LNCaP clone FGC (cell line): Measurements from ENCODE around the gene KCNE5.

ENCODE experiments used
- DNase-seq: peaks from one replicate; pipeline ENCODE4 v3.0.0-alpha.2; 2011; ENCODE audit warnings: low read depth
- H3K4me3 ChIP-seq: 2 replicates; pipeline ENCODE4 v1.5.1; 2011; ENCODE audit warnings: mild to moderate bottlenecking, low read depth, low read length, control low read depth
- TF ChIP-seq, protein P1 (sequence below): IDR thresholded peaks from 2 replicates; pipeline ENCODE4 v1.5.1; 2012; ENCODE audit warnings: mild to moderate bottlenecking; ENCODE audit not compliant: control insufficient read depth, insufficient read depth; ENCODE audit errors: extremely low read depth

KCNE5 gene

DNA sequence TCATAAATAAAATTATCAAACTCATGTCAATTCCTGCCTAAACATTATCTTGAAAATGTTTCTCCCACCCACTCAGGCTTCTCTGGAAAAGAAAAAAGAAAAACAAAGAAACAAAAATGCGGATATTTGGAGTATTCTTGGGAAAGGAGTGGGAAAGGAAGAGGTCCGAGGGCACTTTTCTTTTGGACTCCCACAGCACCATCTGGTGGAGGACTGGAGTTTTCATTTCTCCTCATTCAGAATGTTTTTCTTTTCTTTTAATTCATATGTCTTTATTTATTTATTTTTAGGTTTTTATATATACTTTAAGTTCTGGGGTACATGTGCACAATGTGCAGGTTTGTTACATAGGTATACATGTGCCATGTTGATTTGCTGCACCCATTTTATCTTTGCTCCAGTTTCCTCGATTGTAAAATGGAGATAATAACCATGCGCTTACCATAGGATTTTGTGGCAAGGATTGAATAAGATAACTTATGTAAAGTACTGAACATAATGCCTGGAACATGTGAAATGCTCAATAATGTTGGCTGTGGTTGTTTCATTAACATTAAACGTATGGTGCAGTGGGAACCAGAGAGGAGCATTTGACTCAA, 8.0 kb upstream of the KCNE5 start:
- TF ChIP-seq, protein P1, sequence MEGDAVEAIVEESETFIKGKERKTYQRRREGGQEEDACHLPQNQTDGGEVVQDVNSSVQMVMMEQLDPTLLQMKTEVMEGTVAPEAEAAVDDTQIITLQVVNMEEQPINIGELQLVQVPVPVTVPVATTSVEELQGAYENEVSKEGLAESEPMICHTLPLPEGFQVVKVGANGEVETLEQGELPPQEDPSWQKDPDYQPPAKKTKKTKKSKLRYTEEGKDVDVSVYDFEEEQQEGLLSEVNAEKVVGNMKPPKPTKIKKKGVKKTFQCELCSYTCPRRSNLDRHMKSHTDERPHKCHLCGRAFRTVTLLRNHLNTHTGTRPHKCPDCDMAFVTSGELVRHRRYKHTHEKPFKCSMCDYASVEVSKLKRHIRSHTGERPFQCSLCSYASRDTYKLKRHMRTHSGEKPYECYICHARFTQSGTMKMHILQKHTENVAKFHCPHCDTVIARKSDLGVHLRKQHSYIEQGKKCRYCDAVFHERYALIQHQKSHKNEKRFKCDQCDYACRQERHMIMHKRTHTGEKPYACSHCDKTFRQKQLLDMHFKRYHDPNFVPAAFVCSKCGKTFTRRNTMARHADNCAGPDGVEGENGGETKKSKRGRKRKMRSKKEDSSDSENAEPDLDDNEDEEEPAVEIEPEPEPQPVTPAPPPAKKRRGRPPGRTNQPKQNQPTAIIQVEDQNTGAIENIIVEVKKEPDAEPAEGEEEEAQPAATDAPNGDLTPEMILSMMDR = peak; percentile 40
- no peak overlapping the region for H3K4me3 ChIP-seq
- DNase-seq = no peak

DNA sequence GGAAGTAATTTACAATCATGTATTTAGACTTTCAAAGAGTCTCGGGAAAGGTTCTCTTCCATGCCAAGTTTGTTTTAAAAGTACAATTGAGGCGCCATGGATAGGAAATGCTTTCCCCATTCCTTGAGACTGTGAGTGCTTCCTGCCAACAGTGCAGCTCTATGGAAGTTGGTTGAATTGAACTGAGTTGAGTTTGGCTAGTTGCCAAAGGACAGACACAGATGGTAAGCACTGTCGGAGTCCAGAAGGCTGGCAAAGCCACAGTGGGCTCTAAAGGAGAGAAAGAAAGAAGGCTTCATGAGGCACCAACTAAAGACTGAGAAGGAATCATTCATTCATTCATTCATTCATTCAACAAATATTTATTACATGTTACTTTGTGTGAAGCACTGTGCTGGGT, 4.3 kb upstream of the KCNE5 start:
- DNase-seq = no peak
- TF ChIP-seq, protein P1 = no peak
- H3K4me3 ChIP-seq = no peak overlapping the region

DNA sequence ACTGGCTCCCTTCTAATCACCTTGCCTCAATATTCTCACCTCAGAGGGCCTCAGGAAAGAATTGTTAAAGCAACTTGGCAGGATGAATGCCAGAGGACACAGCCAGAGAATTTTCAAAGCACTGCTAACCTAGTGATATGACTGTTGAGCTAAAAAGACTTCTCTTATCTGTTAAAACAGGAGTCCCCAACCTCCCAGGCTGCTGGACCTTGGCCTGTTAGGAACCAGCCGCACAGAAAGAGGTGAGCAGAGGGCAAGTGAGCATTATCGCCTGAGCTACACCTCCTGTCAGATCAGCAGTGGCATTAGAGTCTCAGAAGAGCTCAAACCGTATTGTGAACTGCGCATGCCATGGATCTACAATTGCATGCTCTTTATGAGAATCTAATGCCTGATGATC, 1.7 kb upstream of the KCNE5 start:
- H3K4me3 ChIP-seq = no peak overlapping the region
- TF ChIP-seq, protein P1 = no peak
- DNase-seq = no peak

DNA sequence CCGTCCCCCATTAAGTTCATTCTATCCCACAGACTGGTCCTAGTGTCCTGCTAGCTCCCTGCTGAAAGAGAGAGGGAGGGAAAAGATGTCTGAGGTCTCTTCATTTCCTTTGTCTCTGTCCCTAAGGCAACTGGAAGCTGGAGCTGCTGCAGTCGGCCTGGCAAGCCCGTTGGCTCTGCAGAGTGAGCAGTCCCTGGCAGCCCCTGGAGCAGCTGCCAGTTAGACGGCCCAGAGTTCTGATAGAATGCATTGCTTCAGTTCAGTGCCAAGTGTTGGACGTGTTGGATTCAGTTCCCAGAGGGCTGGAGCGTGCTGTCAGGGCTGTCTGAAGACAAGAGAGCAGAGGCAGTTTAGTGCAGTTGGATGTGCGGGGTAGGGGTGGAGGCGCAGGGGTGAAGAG, 975 bp downstream of the KCNE5 start:
- TF ChIP-seq, protein P1 = no peak
- DNase-seq = no peak
- no peak overlapping the region for H3K4me3 ChIP-seq

DNA sequence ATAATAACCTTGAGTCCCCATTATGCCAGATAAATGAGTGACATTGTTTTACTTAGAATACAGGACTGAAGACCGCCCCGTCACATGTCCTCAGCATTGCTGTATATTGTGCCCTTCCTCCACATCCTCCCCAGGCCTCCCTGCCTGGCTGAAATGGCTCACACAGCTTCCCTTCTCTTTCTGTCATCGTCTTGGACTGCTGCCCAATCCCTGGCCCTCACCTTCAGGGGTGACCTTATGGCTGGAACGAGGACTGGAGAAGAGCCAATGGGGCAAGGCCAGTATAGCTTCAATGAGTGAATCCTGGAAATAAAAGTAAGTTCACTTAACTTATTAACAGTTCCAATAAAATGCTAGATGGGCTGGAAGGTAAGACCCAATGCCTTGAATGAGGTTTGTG, 2.7 kb downstream of the KCNE5 start:
- TF ChIP-seq, protein P1 = no peak
- H3K4me3 ChIP-seq = no peak overlapping the region
- no peak for DNase-seq

DNA sequence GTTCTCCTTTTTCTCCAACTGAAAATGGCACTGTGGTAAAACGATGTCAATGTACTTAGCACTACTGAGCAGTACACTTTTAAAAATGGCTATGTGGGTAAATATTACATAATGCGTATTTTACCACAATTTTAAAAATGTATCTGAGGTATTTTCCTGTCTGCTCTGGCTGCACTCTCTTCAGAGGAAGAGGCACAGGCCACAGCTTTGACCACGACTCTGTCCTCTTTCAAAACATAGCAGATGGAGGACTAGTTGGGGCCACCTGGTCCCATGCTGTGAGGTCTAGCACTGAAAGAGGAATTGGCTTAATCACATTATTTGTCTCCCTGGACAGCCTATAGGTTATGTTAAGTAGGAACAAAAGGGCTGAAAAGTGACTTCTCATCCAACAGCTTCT, 5.2 kb downstream of the KCNE5 start:
- TF ChIP-seq, protein P1 = no peak

DNA sequence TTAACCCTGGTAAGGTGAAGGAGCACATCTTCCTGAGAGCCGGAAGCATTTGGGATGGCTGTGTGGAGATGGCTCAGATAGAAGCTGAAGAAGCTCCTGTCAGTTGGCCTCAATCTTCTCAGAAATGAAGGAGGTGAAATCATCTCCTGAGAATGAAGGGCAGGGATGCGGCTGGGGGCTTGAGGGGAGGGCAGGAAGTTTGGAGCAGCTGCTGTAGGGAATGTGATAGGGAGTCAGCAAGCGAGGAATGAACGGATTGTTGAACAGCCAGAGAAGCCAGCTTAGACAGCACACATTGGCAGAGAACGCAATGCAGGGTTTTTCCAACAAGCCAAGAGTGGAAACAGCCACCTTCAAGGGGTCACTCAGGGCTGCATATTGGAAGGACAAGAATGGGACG, 10.0 kb downstream of the KCNE5 start:
- DNase-seq = no peak
- H3K4me3 ChIP-seq = no peak overlapping the region
- TF ChIP-seq, protein P1 = no peak

More for the DNA sequence above, 5.2 kb downstream of the KCNE5 start:
- no peak overlapping the region for H3K4me3 ChIP-seq
- DNase-seq = no peak
